NCI-H1694 treated with DMSO at 0.1 percent for 48 hours (cell line): ENCODE data around the gene PADI3.

Experiments
- DNase-seq: peaks from one replicate; lab custom pipeline; 2025; lab: John Stamatoyannopoulos, UW

PADI3 gene

GRCh38 chr1:17248781-17249180 is at the start of gene PADI3:
TSS of gene PADI3 (plus strand) at chr1:17249098. CDS start at chr1:17249138, 40 bp downstream.
- DNase-seq, result no peak

- DNase-seq, result no peak
Observed at GRCh38 chr1:17199267-17200044, 49.4 kb upstream of the PADI3 start.

GRCh38 chr1:17200246-17200645 is 48.7 kb upstream of the PADI3 start:
- DNase-seq, result no peak

- no peak for DNase-seq
Observed at GRCh38 chr1:17200756-17201155, 48.1 kb upstream of the PADI3 start.

GRCh38 chr1:17201201-17202021 is 47.5 kb upstream of the PADI3 start:
- DNase-seq, result no peak

GRCh38 chr1:17204546-17205440 is 44.1 kb upstream of the PADI3 start, which contains the start of gene PADI1:
TSS of gene PADI1 (plus strand) at chr1:17205128. CDS start at chr1:17205218, 90 bp downstream.
- DNase-seq, result no peak

GRCh38 chr1:17205652-17206051 is 43.2 kb upstream of the PADI3 start:
- no peak for DNase-seq

- DNase-seq, result no peak
Observed at GRCh38 chr1:17206196-17206595, 42.7 kb upstream of the PADI3 start.

GRCh38 chr1:17207046-17207445 is 41.9 kb upstream of the PADI3 start:
- DNase-seq, result no peak

GRCh38 chr1:17207540-17207939 is 41.4 kb upstream of the PADI3 start:
- DNase-seq, result no peak

GRCh38 chr1:17207966-17208418 is 40.9 kb upstream of the PADI3 start:
- no peak for DNase-seq

GRCh38 chr1:17208546-17208945 is 40.4 kb upstream of the PADI3 start:
- DNase-seq, result no peak

- no peak for DNase-seq
Observed at GRCh38 chr1:17209430-17209829, 39.5 kb upstream of the PADI3 start.

- no peak for DNase-seq
Observed at GRCh38 chr1:17210176-17210575, 38.7 kb upstream of the PADI3 start.

GRCh38 chr1:17211377-17211776 is 37.5 kb upstream of the PADI3 start:
- DNase-seq, result no peak

- no peak for DNase-seq
Observed at GRCh38 chr1:17212009-17212408, 36.9 kb upstream of the PADI3 start.

- DNase-seq, result no peak
Observed at GRCh38 chr1:17212487-17213121, 36.3 kb upstream of the PADI3 start.

- no peak for DNase-seq
Observed at GRCh38 chr1:17213148-17213781, 35.6 kb upstream of the PADI3 start.

GRCh38 chr1:17213782-17214148 is 35.1 kb upstream of the PADI3 start:
- no peak for DNase-seq

- no peak for DNase-seq
Observed at GRCh38 chr1:17214876-17215544, 33.9 kb upstream of the PADI3 start.

GRCh38 chr1:17215545-17215890 is 33.4 kb upstream of the PADI3 start:
- DNase-seq, result no peak
